Testis (tissue), 2 donors: ENCODE results near the gene CAPN12.

Experiments used
- CTCF ChIP-seq, 3 experiments: fragments of 450-650 bp in 2 of 3; fragments of 200-600 bp in 1 of 3; sonication (generic) in 1 of 3; IDR thresholded peaks; one replicate each; pipeline ENCODE4 v1.5.1; 2016 to 2019; ENCODE audit warnings: antibody characterized with exemption in 3 of 3, mild to moderate bottlenecking in 2 of 3, moderate library complexity in 1 of 3
- POLR2A ChIP-seq: fragments of 450-650 bp; IDR thresholded peaks from one replicate; pipeline ENCODE4 v1.6.1; 2017; ENCODE audit warnings: antibody characterized with exemption, mild to moderate bottlenecking, moderate library complexity

- TF ChIP-seq CTCF (IDR thresholded peaks at IDR 0.05): no peak
- TF ChIP-seq POLR2A: no peak
These were observed 61.9 kb downstream of the CAPN12 start for GRCh38 chr19:38682195-38682867.
